Right cardiac atrium (tissue), 5 donors: ENCODE measurements around the gene BTBD16. TPM values are rescaled to one million over a fixed set of nuclear protein-coding genes. Genes with fewer than 3 reads are reported as not detected.
A peak's percentile ranks its signal among the peaks of the same experiment; 100 is the strongest.

Experiments
- ATAC-seq, 2 donors: fragments of 200-7000 bp; cut with Tn5 transposase; one replicate each; pipeline versions ENCODE4 v1.8.0 to v1.9.1; 2020; ENCODE audit warnings: moderate library complexity in 2 of 2, mild to moderate bottlenecking in 1 of 2
- DNase-seq, 3 donors: peaks; one replicate each; pipeline ENCODE4 v3.0.0-alpha.2; 2020
- H3K27ac ChIP-seq: one replicate; pipeline ENCODE4 v1.5.1; 2013; ENCODE audit warnings: mild to moderate bottlenecking, low read length, control low read depth, moderate library complexity
- H3K27me3 ChIP-seq: one replicate; pipeline ENCODE4 v1.6.1; 2013; ENCODE audit not compliant: control insufficient read depth, insufficient read depth
- H3K4me1 ChIP-seq: one replicate; pipeline ENCODE4 v1.6.1; 2013; ENCODE audit warnings: low read length; ENCODE audit not compliant: control insufficient read depth, insufficient read depth
- H3K4me3 ChIP-seq: one replicate; pipeline ENCODE4 v1.5.1; 2013; ENCODE audit warnings: low read length, control low read depth
- H3K9me3 ChIP-seq: one replicate; pipeline ENCODE4 v1.6.1; 2013; ENCODE audit warnings: low read length; ENCODE audit not compliant: control insufficient read depth
- WGBS: extraction: QIAGEN DNeasy Blood & Tissue Kit; methylation state at CpG from one replicate; pipeline ENCODE4 v1.1.7; 2013; 5-methylcytosine and 5-hydroxymethylcytosine counted together
- intact Hi-C, 4 donors: fragments of 100-400 bp; cut with DNase I; formaldehyde crosslinking; loops; one replicate each; pipeline versions ENCODE4 v1.11.0 to v1.14.0; 2022 to 2023
- polyA plus RNA-seq: library from polyadenylated mRNA; stranded (reverse); fragments of 200-250 nt; gene quantifications from one replicate; pipeline ENCODE4 v1.2.3, GENCODE V29; 2013
- total RNA-seq, 4 donors: library from RNA; stranded (reverse); fragmentation: NEBNext Ultra II Directional; extraction: Animal tissue kit (Norgen Biotek cat#: 25700); gene quantifications; one replicate each; pipeline ENCODE4 v1.2.1, GENCODE V29; 2021
- donor health status: healthy with polysubstance abuse.
- donor health status: DM: no; HTN: yes; CAD: no.
- donor health status: DM: no; HTN: no; CAD: no.
- donor health status: DM: no; HTN: yes; CAD: no; lungs with severe emphysema.
- donor health status: DM: yes; HTN: yes; CAD: no.

The BTBD16 gene
- total and polyA plus RNA-seq, 5 donors: 0.11 to 0.17 TPM; not detected in 3

- Histone ChIP-seq H3K4me3 (no peak overlapping the region), H3K27ac (no peak overlapping the region), H3K27me3 (no peaks in the 10 kb centered on the region), H3K9me3 (no peaks in the 10 kb centered on the region), H3K4me1 (no peaks in the 10 kb centered on the region)
- DNase-seq: no peak
- 89% methylated on average over 10 of the region's 10 CpGs for WGBS
- no peak for ATAC-seq
- intact Hi-C loops: no loop called here
Observed at GRCh38 chr10:122336332-122336731, 65.2 kb downstream of the BTBD16 start.

DNA sequence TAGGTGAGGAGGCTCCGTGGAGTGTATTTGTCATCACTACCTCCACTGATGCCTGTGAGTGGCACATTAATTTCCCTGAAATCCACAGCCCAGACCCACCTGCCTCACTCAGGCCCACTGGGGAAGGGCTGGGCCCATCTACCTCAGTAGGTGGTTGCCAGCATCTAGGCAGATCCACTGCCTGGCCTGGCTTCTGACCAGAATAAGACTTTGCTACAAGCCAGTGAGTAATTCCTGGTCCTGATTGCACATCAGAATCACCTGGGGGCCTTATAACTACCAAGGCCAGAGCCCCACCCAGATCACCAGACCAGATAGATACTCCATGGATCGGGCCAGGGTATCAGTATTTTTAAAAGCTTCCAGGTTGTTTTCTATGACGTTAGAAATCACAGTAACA lies 65.9 kb downstream of the BTBD16 start:
- DNase-seq (no peak), ATAC-seq (no peak)
- intact Hi-C loops: no loop called here
- WGBS: 78% methylated on average over 3 of the region's 3 CpGs
- Histone ChIP-seq H3K27me3 (no peaks in the 10 kb centered on the region), H3K4me1 (no peaks in the 10 kb centered on the region), H3K9me3 (no peaks in the 10 kb centered on the region), H3K4me3 (no peak overlapping the region), H3K27ac (no peak overlapping the region)

DNA sequence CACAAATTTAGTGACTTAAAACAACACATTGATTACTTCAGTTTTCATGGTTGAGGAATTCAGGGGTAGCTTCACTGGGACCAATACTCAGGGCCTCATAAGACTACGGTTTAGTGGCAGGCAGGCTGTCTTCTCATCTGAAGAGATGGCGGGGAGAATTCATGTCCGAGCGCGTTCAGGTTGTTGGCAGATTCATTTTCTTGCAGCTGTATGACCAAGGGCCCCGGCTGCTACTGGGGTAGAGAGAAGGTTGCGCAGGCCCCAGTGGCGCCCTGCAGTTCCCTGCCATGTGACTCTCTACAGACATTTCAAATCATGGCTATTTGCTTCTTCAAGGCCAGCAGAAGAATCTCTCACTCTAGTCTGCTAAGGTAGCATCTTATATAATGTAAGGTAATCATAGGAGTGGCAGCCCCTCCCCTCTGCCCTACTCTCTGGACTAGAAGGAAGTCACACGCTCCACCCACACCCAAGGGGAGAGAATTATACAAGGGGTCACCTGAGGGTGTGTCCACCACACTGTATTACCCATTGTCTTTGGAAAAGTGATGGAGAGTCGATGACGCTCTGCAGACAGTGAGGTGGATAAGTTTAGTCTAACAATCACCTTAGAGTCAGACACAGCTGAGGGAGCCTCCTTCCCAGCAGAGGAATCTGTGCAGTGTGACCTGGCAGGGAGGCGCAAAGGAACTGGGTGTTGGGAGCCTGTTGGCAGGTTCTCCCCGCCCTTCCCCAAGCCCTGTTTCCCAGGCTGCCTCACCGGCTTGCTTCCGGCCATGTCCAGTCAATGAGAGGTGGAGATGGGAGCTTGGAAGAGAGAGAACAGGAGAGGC lies 67.7 kb downstream of the BTBD16 start:
- no peak overlapping the region for H3K27ac ChIP-seq
- H3K4me1 ChIP-seq: no peaks in the 10 kb centered on the region
- no peaks in the 10 kb centered on the region for H3K27me3 ChIP-seq
- DNase-seq (no peak), ATAC-seq (peak in 1 of 2 donors; percentile 27)
- no peak overlapping the region for H3K4me3 ChIP-seq
- intact Hi-C loops: no loop called here
- H3K9me3 ChIP-seq: no peaks in the 10 kb centered on the region
- 89% methylated on average over 15 of the region's 15 CpGs for WGBS

DNA sequence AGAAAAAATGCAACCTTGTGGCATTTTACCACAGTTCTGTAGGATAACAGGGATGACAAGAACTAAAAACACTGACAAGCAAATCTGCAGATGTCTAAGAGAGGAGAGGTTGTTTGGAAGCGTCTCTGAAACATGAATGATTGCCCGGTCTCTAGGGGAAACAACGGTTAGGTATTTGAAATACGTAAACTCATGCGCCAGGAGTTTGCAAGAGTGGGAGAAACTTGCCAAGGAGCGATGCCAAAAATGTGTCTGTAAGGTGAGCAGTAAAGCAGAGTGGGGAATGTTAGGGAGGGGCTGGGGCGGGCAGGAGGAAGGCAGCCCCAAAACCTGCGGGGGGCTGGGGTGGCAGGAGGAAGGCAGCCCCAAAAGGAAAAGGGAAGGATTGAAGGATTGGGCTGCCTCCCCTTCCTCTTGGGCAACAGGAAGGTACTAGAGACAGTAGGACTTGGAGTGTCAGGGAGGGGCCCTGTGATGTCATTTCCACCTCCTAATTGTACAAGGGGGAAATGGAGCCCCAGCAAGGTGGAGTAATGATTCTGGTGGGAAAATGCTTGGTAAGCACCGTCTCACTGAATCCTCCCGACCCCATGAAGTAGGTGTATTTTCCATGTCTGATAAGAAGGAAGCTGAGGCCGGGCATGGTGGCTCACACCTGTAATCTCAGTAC lies 70.2 kb downstream of the BTBD16 start:
- no peaks in the 10 kb centered on the region for H3K4me1 ChIP-seq
- H3K27ac ChIP-seq: peak overlapping the region; percentile 40
- no peak overlapping the region for H3K4me3 ChIP-seq
- intact Hi-C loops: loop anchor here in 2 of 4 donors (5.0 to 10.0 kb wide), 3 partner anchors 91 to 224 kb away; partner anchors contain the start of gene DMBT1 (in 1 of the 2)
- DNase-seq (no peak), ATAC-seq (peak; percentile 59 to 60)
- H3K9me3 ChIP-seq: no peaks in the 10 kb centered on the region
- no peaks in the 10 kb centered on the region for H3K27me3 ChIP-seq
- 49% methylated on average over 11 of the region's 11 CpGs for WGBS

DNA sequence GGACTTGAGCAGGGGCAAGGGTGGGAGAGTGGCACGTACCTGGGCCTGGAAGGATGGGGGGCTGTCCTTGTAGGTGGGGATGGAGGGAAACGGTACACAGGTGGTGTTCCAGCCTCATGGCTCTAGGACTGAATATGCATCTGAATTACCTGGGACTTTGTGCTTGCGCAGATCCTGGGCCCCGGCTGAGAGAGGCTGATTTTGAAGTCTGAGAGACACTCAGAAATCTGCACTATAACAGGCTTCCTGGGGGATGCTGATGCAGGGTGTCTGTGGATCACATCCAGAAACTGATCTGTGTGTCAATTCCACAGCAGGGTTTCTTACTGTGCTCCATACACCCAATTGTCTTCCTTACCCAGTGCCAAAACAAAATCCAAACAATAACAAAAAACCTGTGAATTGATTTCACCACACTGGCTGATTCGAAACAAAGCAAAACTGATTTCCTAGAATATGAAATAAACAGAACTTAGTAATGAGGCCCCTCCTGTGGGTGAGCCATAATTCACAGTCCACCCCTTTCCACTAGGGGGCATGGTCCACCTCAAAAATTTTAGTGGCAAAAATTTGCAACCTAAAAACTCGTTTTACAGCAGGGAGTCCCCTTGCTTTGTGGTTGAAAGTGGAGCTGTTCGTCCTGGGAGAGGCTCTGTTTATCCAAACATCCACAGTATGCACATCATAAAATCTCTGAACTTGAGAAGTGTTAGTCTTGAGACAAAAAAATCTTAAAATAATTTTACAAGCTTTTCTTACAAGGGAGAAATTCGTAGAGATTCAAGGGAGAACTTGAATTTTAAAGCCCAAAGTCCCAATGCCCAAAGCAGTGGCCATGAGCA lies 71.4 kb downstream of the BTBD16 start:
- Histone ChIP-seq H3K4me3 (no peak overlapping the region), H3K9me3 (no peaks in the 10 kb centered on the region), H3K4me1 (no peaks in the 10 kb centered on the region), H3K27me3 (no peaks in the 10 kb centered on the region), H3K27ac (no peak overlapping the region)
- DNase-seq (no peak), ATAC-seq (peak in 1 of 2 donors; percentile 43)
- intact Hi-C loops: loop anchor here in 2 of 4 donors (5.0 to 10.0 kb wide), 3 partner anchors 90 to 222 kb away; partner anchors contain the start of gene DMBT1 (in 1 of the 2)
- 62% methylated on average over 8 of the region's 8 CpGs for WGBS

- H3K4me1 ChIP-seq: no peaks in the 10 kb centered on the region
- H3K9me3 ChIP-seq: no peaks in the 10 kb centered on the region
- no peak overlapping the region for H3K4me3 ChIP-seq
- ATAC-seq: no peak
- WGBS: 92% methylated on average over 11 of the region's 11 CpGs
- no peak overlapping the region for H3K27ac ChIP-seq
- intact Hi-C loops: loop anchor here in 2 of 4 donors (5.0 to 10.0 kb wide), 3 partner anchors 89 to 222 kb away; partner anchors contain the start of gene DMBT1 (in 1 of the 2)
- no peak for DNase-seq
- no peaks in the 10 kb centered on the region for H3K27me3 ChIP-seq
Observed at GRCh38 chr10:122343135-122343800, 72.2 kb downstream of the BTBD16 start.

DNA sequence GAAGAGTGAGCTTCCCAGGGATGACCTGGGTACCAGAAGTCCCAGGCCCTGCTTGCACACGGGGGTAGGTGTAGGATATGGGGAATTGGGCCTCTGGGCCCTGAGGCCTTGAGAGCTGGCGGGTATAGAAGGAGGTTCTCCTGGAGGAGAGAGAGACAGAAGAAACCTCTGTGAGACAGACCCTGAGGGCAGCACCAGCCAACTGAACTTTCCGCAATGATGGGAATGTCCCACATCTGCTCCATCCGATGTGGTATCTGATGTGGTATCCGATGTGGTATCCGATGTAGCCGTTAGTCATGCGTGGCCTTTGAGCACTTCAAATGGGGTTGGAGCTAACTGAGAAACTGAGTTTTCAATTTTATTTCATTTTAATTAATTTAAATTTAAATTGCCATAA lies 72.8 kb downstream of the BTBD16 start:
- H3K4me1 ChIP-seq: no peaks in the 10 kb centered on the region
- no peak overlapping the region for H3K27ac ChIP-seq
- no peak for ATAC-seq
- intact Hi-C loops: loop anchor here in 3 of 4 donors (2.0 to 10.0 kb wide), 4 partner anchors 88 to 221 kb away; partner anchors contain the start of gene DMBT1 (in 1 of the 3)
- no peak overlapping the region for H3K4me3 ChIP-seq
- no peaks in the 10 kb centered on the region for H3K27me3 ChIP-seq
- 95% methylated on average over 8 of the region's 8 CpGs for WGBS
- no peak for DNase-seq
- H3K9me3 ChIP-seq: no peaks in the 10 kb centered on the region

- Histone ChIP-seq H3K27me3 (no peaks in the 10 kb centered on the region), H3K4me1 (no peaks in the 10 kb centered on the region), H3K27ac (no peak overlapping the region), H3K9me3 (no peaks in the 10 kb centered on the region), H3K4me3 (no peak overlapping the region)
- intact Hi-C loops: loop anchor here (2.0 to 10.0 kb wide), 4 partner anchors 88 to 220 kb away; partner anchors contain the start of gene DMBT1 (in 1 of the 4)
- no peak for ATAC-seq
- no peak for DNase-seq
- 88% methylated on average over 9 of the region's 9 CpGs for WGBS
Observed at GRCh38 chr10:122344741-122345258, 73.7 kb downstream of the BTBD16 start.

DNA sequence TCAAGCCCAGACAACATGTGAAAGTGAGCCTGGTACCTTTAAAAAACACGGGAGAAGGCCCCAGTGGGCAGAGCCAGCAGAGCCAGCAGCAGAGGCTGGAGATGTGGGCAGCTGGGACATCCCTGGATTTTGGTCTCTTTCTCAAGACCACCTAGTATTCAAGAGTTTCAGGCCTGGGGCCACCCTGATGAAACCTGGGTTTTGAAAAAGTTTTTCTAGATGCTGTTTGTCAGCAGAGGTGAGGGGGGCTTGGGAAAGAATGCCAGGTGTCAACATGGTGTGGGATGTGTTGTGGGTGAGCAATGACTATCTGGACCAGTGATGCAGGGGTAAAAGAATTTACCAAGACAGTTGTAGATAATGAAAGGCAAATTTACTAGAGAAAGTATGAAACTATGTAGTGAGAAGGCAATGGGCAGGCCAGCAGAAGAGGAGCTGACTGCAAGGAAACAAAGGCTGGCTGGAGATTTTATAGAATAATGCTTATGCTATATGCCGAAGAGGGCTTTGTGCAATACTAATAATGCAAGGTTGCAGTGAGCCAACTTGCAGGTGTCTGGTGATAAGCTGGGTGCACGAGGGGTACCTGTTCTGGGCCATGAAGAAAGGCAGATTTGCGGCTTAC lies 75.3 kb downstream of the BTBD16 start:
- no peak overlapping the region for H3K4me3 ChIP-seq
- ATAC-seq: no peak
- H3K9me3 ChIP-seq: no peaks in the 10 kb centered on the region
- no peaks in the 10 kb centered on the region for H3K4me1 ChIP-seq
- no peak overlapping the region for H3K27ac ChIP-seq
- intact Hi-C loops: loop anchor here in 3 of 4 donors (5.0 to 10.0 kb wide), 3 partner anchors 86 to 218 kb away; partner anchors contain the start of gene DMBT1 (in 1 of the 3)
- DNase-seq: no peak
- 91% methylated on average over 4 of the region's 4 CpGs for WGBS
- H3K27me3 ChIP-seq: no peaks in the 10 kb centered on the region
